HL-60 (cell line): ENCODE results near the gene XPR1.

Source experiments
- DNase-seq, 2 experiments: peaks; one replicate each; pipeline ENCODE4 v3.0.0-alpha.2; 2010 to 2020; ENCODE audit warnings: low read depth in 1 of 2, low spot score in 1 of 2
- H3K27ac ChIP-seq: fragments of 250-450 bp; sonication (Bioruptor Pico); replicated peaks from 2 replicates; pipeline ENCODE4 v1.5.1; 2020; ENCODE audit warnings: mild to moderate bottlenecking, moderate library complexity
- H3K27me3 ChIP-seq: fragments of 250-450 bp; sonication (Bioruptor Pico); 2 replicates; pipeline ENCODE4 v1.5.1; 2021; ENCODE audit warnings: mild to moderate bottlenecking, moderate library complexity; ENCODE audit not compliant: insufficient read depth, poor library complexity, severe bottlenecking
- H3K4me3 ChIP-seq: replicated peaks from 2 replicates; pipeline ENCODE4 v1.5.1; 2011; ENCODE audit warnings: mild to moderate bottlenecking, control low read depth, low read length; ENCODE audit not compliant: insufficient read depth
- GABPA ChIP-seq: IDR thresholded peaks from 2 replicates; pipeline ENCODE4 v1.6.1; 2012; ENCODE audit warnings: low read depth
- POLR2AphosphoS5 ChIP-seq: IDR thresholded peaks from 2 replicates; pipeline ENCODE4 v1.6.1; 2012; ENCODE audit warnings: low read depth
- SPI1 ChIP-seq: IDR thresholded peaks from 2 replicates; pipeline ENCODE4 v1.6.1; 2012; ENCODE audit warnings: low read depth, mild to moderate bottlenecking, borderline replicate concordance
- TF ChIP-seq, protein P1 (sequence below): IDR thresholded peaks from 2 replicates; pipeline ENCODE4 v1.6.1; 2012; ENCODE audit warnings: low read depth; ENCODE audit not compliant: insufficient replicate concordance
- TF ChIP-seq, protein P2 (sequence below): IDR thresholded peaks from one replicate; pipeline ENCODE4 v1.5.1; 2011; ENCODE audit warnings: low read length, control low read depth, inconsistent platforms; ENCODE audit not compliant: insufficient read depth

The XPR1 gene

DNA sequence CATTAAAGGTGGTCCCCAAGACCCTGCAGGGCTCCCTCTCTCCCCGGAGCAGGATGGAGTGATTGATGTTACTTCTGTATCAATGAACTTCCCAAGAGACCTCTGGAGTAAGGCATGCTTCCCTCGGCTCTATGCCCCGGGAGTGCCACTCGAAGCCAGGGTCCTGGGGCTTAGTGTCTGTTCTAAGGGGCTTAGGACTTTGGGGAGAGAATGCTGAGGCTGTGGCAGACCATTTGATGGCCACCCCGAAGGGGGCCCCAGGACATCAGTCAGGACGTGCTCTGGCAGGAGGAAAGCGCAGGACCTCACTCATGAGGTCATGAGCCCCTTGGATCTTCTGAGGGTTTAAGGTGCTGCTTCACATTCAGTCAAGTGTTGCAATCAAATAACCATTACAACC, 288.4 kb downstream of the XPR1 start:
- TF ChIP-seq GABPA (no peak), POLR2AphosphoS5 (no peak), SPI1 (no peak)
- TF ChIP-seq, protein P1, sequence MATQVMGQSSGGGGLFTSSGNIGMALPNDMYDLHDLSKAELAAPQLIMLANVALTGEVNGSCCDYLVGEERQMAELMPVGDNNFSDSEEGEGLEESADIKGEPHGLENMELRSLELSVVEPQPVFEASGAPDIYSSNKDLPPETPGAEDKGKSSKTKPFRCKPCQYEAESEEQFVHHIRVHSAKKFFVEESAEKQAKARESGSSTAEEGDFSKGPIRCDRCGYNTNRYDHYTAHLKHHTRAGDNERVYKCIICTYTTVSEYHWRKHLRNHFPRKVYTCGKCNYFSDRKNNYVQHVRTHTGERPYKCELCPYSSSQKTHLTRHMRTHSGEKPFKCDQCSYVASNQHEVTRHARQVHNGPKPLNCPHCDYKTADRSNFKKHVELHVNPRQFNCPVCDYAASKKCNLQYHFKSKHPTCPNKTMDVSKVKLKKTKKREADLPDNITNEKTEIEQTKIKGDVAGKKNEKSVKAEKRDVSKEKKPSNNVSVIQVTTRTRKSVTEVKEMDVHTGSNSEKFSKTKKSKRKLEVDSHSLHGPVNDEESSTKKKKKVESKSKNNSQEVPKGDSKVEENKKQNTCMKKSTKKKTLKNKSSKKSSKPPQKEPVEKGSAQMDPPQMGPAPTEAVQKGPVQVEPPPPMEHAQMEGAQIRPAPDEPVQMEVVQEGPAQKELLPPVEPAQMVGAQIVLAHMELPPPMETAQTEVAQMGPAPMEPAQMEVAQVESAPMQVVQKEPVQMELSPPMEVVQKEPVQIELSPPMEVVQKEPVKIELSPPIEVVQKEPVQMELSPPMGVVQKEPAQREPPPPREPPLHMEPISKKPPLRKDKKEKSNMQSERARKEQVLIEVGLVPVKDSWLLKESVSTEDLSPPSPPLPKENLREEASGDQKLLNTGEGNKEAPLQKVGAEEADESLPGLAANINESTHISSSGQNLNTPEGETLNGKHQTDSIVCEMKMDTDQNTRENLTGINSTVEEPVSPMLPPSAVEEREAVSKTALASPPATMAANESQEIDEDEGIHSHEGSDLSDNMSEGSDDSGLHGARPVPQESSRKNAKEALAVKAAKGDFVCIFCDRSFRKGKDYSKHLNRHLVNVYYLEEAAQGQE: no peak
- TF ChIP-seq, protein P2, sequence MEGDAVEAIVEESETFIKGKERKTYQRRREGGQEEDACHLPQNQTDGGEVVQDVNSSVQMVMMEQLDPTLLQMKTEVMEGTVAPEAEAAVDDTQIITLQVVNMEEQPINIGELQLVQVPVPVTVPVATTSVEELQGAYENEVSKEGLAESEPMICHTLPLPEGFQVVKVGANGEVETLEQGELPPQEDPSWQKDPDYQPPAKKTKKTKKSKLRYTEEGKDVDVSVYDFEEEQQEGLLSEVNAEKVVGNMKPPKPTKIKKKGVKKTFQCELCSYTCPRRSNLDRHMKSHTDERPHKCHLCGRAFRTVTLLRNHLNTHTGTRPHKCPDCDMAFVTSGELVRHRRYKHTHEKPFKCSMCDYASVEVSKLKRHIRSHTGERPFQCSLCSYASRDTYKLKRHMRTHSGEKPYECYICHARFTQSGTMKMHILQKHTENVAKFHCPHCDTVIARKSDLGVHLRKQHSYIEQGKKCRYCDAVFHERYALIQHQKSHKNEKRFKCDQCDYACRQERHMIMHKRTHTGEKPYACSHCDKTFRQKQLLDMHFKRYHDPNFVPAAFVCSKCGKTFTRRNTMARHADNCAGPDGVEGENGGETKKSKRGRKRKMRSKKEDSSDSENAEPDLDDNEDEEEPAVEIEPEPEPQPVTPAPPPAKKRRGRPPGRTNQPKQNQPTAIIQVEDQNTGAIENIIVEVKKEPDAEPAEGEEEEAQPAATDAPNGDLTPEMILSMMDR: no peak
- no peak overlapping the region for H3K4me3 ChIP-seq
- no peak for DNase-seq

DNA sequence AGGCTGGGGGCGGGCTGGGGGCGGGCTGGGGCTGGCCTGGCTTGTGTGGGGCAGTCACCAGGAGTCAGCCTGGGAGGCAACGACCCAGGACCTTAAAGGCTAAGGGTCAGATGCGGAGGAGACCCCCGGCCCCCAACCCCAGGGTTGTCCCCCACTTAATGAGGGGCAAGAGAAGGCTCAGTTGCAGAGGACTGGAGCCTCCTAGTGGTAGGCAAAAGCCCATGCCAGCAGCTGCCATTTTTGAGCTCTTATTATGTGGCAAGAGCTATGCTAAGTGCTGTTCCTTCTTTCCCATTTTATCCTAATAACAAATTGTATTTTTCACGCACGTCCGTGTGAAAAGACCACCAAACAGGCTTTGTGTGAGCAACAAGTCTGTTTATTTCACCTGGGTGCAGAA, 288.9 kb downstream of the XPR1 start:
- no peak for DNase-seq
- Histone ChIP-seq H3K27ac (no peak overlapping the region), H3K4me3 (no peak overlapping the region), H3K27me3 (no peaks in the 10 kb centered on the region)
- TF ChIP-seq GABPA (no peak), POLR2AphosphoS5 (no peak), SPI1 (no peak)
- TF ChIP-seq, protein P2: no peak
- TF ChIP-seq, protein P1: no peak

More for the DNA sequence above, 288.4 kb downstream of the XPR1 start:
- H3K27me3 ChIP-seq: no peaks in the 10 kb centered on the region
- H3K27ac ChIP-seq: no peak overlapping the region

DNA sequence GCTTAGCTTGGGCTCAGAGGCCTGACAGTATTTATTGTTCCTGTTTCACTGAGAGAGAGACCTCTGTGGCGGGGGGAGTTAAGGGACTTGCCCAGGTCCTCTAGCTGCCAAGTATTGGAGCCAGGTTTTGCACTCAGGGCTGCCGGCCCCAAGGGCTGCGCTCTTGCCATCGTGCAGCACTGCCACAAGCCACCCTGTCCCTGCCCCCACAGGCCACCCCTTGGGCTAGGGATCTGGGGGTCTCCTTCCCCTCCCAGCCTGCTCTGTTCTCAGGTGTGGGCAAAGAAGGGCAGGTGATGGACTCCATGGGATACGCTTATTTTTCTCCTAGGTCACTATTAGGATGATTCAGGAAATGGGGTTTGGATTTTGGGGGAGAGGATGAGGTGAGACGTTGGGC, 289.6 kb downstream of the XPR1 start:
- H3K4me3 ChIP-seq: no peak overlapping the region
- no peak for TF ChIP-seq SPI1
- no peak overlapping the region for H3K27ac ChIP-seq
- no peak for DNase-seq
- H3K27me3 ChIP-seq: no peaks in the 10 kb centered on the region

DNA sequence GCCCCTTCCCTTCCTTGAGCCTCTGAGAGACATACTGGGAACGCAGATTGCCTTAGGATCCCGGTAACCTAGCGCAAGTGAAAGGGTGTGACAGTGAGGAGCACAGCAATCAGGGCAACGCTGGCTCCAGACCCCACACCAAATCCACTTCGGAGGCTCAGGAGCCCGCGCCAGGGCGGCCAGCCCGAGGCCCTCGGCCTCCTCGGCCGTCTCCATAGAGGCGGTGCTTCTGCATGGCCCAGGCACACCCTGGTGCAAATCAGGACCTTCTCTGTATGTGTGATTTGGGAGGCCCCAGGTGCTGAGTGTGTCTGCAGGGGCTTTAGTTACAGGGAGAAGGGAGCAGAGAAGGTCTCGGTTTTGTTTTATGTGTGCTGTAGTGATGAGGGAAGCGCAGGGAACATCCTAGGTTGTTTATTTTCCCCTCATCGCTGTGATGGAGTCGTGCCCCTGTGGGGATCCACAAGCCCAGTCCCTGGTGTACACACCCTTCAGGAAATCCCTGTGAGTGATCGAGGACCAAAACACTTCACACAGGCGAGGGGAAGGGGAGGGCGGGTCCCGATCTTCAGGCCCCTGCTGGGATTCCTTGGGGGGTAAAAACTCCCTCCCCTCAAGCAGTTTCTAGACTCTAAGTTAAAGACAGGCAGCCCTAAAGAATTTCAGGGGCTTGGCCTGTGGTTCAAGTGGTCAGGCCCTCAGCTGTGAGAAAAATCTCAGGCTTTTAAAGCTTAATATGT, 290.2 kb downstream of the XPR1 start:
- Histone ChIP-seq H3K27me3 (no peaks in the 10 kb centered on the region), H3K4me3 (no peak overlapping the region), H3K27ac (no peak overlapping the region)
- TF ChIP-seq, protein P1: no peak
- TF ChIP-seq SPI1 (no peak), GABPA (no peak), POLR2AphosphoS5 (no peak)
- TF ChIP-seq, protein P2: no peak
- no peak for DNase-seq
